ENCODE data around the gene AKAP13.

AKAP13 gene

DNA sequence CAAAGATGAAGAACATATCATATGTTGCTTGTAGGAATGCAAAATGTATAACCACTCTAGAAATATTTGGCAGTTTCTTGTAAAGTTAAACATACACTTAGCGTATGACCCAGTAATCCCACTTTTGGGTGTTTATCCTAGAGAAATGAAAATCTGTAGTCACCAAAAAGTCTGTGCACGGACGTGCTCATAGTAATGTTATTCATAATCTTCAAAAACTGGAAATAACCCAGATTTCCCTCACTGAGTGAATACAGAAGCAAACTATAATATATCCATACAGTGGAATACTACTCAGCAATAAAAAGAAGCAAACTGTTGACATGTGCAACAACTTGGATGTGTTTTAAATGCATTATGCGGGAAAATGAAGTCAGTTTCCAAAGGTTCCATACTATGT lies 155.9 kb downstream of the AKAP13 start:
- DNase-seq = no peak
- no peak for ATAC-seq

DNA sequence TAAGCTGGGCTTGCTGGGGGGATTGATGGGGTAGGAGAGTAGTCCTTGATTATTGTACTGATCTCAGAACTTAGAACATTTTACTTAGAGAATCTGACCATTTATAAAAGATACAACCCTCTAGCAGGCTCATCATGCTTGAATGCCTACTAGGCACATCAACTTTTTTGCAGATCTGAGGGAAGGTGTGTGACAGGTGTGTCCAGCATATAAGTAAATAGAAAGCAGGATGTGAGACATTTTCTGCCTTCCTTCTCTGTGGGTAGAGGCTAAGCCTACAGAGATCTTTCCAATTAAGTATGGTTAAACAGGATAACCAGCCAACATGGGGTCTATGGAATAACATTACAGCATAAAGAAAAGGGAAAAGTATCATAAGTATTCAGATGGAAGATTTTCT lies 159.1 kb downstream of the AKAP13 start:
- ATAC-seq (no peak), DNase-seq (no peak)

- DNase-seq (no peak), ATAC-seq (no peak)
Observed at GRCh38 chr15:85540085-85540797, 159.8 kb downstream of the AKAP13 start.

GRCh38 chr15:85541744-85542143 lies 161.3 kb downstream of the AKAP13 start:
- DNase-seq (peak; percentile 14), ATAC-seq (peak; percentile 82)

DNA sequence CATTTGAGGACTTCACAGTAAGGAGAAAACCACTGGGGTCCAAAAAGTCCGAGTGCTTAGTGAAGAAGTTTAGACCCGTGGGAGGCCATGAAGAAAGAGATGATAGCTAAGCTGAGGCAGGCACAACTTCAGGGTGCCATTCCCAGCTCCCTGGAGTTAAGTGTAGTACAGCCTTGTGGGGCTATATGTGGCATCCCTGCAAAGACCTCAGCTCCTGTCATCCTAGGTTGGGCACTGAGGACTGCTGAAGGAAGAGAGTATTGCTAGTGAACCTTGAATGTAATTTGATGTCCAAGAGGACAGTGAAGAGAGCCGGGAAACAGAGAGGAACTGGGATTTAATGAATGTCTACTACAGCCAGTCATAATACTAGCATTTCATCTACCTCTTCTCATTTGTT lies 162.1 kb downstream of the AKAP13 start:
- no peak for ATAC-seq
- DNase-seq = no peak

GRCh38 chr15:85542895-85543331 lies 162.5 kb downstream of the AKAP13 start:
- no peak for DNase-seq

DNA sequence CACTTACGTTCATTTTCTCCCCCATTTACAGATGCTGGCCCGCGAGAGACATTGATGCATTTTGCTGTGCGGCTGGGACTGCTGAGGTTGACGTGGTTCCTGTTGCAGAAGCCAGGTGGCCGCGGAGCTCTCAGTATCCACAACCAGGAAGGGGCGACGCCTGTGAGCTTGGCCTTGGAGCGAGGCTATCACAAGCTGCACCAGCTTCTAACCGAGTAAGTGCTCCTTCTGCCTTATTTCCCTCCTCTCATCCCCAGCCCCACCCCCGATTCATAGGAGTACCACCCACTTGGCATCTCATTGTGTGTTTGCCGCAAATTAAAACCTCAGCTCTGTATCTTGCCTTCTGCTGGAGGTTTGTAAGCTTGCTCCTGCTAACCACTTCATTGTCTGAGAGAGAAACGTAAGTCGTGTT lies 163.3 kb downstream of the AKAP13 start:
- peak; percentile 33 for DNase-seq
- peak; percentile 14 for ATAC-seq

More at GRCh38 chr15:85542895-85543331, 162.5 kb downstream of the AKAP13 start:
- peak; percentile 84 for ATAC-seq

GRCh38 chr15:85545185-85545584 lies 164.8 kb downstream of the AKAP13 start:
- ATAC-seq (no peak), DNase-seq (no peak)

- no peak for ATAC-seq
- DNase-seq = no peak
Observed at GRCh38 chr15:85545752-85546151, 165.3 kb downstream of the AKAP13 start.

- DNase-seq = no peak
- no peak for ATAC-seq
Observed at GRCh38 chr15:85547386-85547785, 167.0 kb downstream of the AKAP13 start.

DNA sequence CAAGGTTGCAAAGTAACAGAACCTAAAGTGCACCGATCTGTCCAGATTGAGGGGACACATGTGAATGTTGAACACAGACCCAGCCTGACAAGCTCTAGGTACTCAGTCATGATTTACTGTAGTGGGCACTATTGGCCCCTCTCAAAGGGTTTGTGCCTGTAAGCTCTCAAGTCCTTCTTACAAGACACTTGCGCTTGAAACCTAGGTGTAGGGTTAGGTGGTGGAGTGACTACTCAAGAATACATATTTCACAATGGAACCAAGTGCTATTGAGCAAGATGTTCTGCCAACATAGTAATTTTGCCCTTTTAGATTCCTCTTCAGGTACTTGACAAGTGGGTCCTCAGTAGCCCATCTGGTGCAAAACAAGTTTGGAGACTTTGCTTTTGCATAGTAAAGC lies 169.9 kb downstream of the AKAP13 start:
- no peak for ATAC-seq

GRCh38 chr15:85551221-85551832 lies 170.9 kb downstream of the AKAP13 start:
- no peak for ATAC-seq
- no peak for DNase-seq

More for the DNA sequence above, 169.9 kb downstream of the AKAP13 start:
- no peak for DNase-seq

GRCh38 chr15:85554852-85555521 lies 174.6 kb downstream of the AKAP13 start:
- no peak for ATAC-seq
- no peak for DNase-seq

- peak; percentile 56 for ATAC-seq
- DNase-seq = no peak
Observed at GRCh38 chr15:85555875-85556617, 175.6 kb downstream of the AKAP13 start.

DNA sequence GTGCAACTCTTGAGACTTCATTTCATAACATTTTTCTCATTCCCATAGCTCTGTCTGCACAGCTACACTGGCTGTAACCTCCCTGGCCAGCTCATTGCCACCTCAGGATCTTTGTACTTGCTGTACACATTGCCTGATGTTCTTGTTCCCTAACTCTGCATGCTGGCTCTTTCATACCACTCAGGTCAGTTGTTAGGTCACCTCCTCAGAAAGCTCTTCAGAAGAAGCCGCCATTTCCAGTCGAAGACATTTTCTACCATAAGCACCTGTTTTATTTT lies 176.2 kb downstream of the AKAP13 start:
- ATAC-seq (no peak), DNase-seq (no peak)

DNA sequence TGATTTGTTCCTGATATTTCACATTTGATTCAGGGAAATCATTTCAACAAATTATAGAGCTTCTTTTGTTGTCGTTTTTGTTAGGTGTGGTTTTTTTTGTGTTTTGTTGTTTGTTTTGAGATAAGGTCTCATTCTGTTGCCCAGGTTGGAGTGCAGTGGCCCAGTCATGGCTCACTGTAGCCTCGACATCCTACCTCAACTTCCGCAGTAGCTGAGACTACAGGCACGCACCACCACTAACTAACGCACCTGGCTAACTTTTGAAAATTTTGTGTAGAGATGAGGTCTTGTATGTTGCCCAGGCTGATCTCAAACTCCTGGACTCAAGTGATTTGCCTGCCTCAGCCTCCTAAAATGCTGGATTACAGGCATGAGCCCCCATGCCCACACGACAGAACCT lies 177.0 kb downstream of the AKAP13 start:
- no peak for ATAC-seq
- DNase-seq = no peak

- DNase-seq = no peak
- peak; percentile 20 for ATAC-seq
Observed at GRCh38 chr15:85558848-85559247, 178.4 kb downstream of the AKAP13 start.

GRCh38 chr15:85559530-85559929 lies 179.1 kb downstream of the AKAP13 start:
- ATAC-seq (no peak), DNase-seq (no peak)

- DNase-seq = no peak
- no peak for ATAC-seq
Observed at GRCh38 chr15:85562824-85563223, 182.4 kb downstream of the AKAP13 start.

- DNase-seq (no peak), ATAC-seq (no peak)
Observed at GRCh38 chr15:85563328-85563727, 182.9 kb downstream of the AKAP13 start.

GRCh38 chr15:85563731-85564130 lies 183.3 kb downstream of the AKAP13 start:
- DNase-seq (no peak), ATAC-seq (no peak)

DNA sequence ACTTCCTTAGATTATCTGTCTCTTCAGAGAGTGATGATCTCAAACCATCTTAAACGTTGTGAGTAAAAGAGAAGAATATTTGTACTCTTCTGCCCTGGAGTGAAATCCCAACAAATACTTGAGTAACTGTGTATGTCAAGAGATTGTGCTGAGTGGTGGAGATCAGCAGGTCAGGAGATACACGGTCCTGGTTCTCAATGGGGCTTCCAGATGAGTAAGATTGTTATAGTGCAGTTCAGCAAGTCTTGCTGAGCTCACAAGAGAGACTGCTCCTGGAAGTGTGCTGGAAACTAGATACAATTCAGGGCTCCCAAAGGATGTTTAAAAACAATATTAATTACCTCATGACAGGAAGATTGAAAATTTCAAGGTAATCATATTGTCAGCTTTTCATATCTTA lies 184.3 kb downstream of the AKAP13 start:
- ATAC-seq (no peak), DNase-seq (no peak)

DNA sequence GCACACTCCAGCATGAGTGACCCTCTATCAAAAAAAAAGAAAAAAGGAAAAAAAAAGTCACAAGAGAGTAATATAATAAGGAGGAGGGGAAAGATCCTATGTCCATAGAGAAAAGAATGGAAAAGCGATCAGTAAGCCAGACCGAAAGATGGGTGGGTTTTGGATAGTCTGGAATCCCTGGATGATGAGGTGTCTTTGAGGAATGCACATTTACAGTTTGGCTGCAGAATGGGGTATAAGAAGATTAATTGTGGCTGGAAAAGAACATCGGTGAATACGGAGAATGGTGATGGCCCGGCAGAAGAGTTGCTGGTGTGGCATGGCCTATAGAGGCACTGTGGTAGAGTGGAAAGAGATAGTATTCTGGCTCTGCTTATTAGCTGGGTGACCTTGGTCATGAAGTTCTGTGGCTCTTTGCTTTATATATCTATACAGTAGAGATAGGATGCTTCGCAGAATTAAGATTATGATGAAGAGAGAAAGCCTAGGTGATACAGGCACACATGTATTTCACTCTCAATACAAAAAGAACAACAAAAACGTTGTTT lies 187.9 kb downstream of the AKAP13 start:
- DNase-seq (no peak), ATAC-seq (no peak)
